HCT116 (cell line): ENCODE data around the gene TSPEAR. TPM values are rescaled to one million over a fixed set of nuclear protein-coding genes. Genes with fewer than 3 reads are reported as not detected.

Experiments
- ATAC-seq: fragments of 200-7000 bp; cut with Tn5 transposase; 2 replicates; pipeline ENCODE4 v1.9.1; 2020; ENCODE audit warnings: mild to moderate bottlenecking, moderate library complexity
- BruUV-seq: library from RNA; stranded (reverse); fragments of 400-500 nt; replicated peaks from 2 replicates; lab custom pipeline; 2021; lab: Mats Ljungman, UMichigan
- CTCF ChIA-PET: fragments of 300-600 bp; sonication (Branson Sonifier 250); formaldehyde crosslinking; loops from one replicate; lab custom pipeline; 2021; ENCODE audit warnings: antibody characterized with exemption; lab: Charles Lee
- POLR2A ChIA-PET: fragments of 300-600, 350-600 bp; sonication (Branson Sonifier 250); formaldehyde crosslinking; loops from one replicate; lab custom pipeline; 2021; ENCODE audit warnings: antibody characterized with exemption; lab: Charles Lee
- RAD21 ChIA-PET, 2 experiments: fragments of 300-600 bp; sonication (Branson Sonifier 250); formaldehyde crosslinking; loops; one replicate each; lab custom pipeline; 2023; ENCODE audit warnings: low total read pairs in 2 of 2; ENCODE audit not compliant: uncharacterized antibody in 2 of 2, unreplicated experiment in 2 of 2, low non-redundant PET in 1 of 2; lab: Charles Lee
- DNase-seq: peaks from one replicate; pipeline ENCODE4 v3.0.0-alpha.2; 2010; ENCODE audit warnings: low read depth, low spot score
- H2AFZ ChIP-seq: fragments of 200-600 bp; shearing (Covaris generic), sonication (generic); 2 replicates; pipeline ENCODE4 v1.6.1; 2017; ENCODE audit warnings: low read depth, mixed run types, mixed read lengths, antibody characterized with exemption, low read length; ENCODE audit not compliant: poor library complexity, severe bottlenecking
- H3K27ac ChIP-seq: 2 replicates; pipeline ENCODE4 v1.5.1; 2012; ENCODE audit warnings: low read depth, low read length
- H3K27me3 ChIP-seq: fragments of 200-600 bp; sonication (generic); 2 replicates; pipeline ENCODE4 v1.6.1; 2016; ENCODE audit warnings: mixed run types, low read length, mixed read lengths; ENCODE audit not compliant: insufficient read depth
- H3K36me3 ChIP-seq, 2 experiments: fragments of 200-500 bp in 1 of 2; fragments of 200-600 bp in 1 of 2; sonication (Bioruptor generic) in 1 of 2; sonication (generic) in 1 of 2; 2 replicates each; pipeline versions ENCODE4 v1.5.1 to v1.6.1; 2014 to 2016; ENCODE audit warnings: low read length in 2 of 2, inconsistent platforms in 1 of 2, mixed read lengths in 1 of 2, mixed run types in 1 of 2; ENCODE audit not compliant: insufficient read depth in 2 of 2, control insufficient read depth in 1 of 2
- H3K4me1 ChIP-seq, 2 experiments: fragments of 200-600 bp in 1 of 2; sonication (generic) in 1 of 2; 2 replicates each; pipeline versions ENCODE4 v1.5.1 to v1.6.1; 2012 to 2017; ENCODE audit warnings: low read length in 2 of 2, inconsistent platforms in 1 of 2, mild to moderate bottlenecking in 1 of 2, mixed read lengths in 1 of 2, mixed run types in 1 of 2, moderate library complexity in 1 of 2; ENCODE audit not compliant: insufficient read depth in 2 of 2, control insufficient read depth in 1 of 2
- H3K4me2 ChIP-seq: fragments of 200-600 bp; sonication (generic); 2 replicates; pipeline ENCODE4 v1.6.1; 2017; ENCODE audit warnings: mixed run types, low read length, mixed read lengths
- H3K4me3 ChIP-seq, 2 experiments: fragments of 200-600 bp in 1 of 2; sonication (generic) in 1 of 2; replicated peaks in 1 of 2; 2 replicates each; pipeline ENCODE4 v1.5.1; 2011 to 2016; ENCODE audit warnings: low read length in 2 of 2, control low read depth in 1 of 2, low read depth in 1 of 2, mild to moderate bottlenecking in 1 of 2, mixed read lengths in 1 of 2, mixed run types in 1 of 2
- H3K79me2 ChIP-seq: fragments of 200-600 bp; sonication (generic); 2 replicates; pipeline ENCODE4 v1.6.1; 2017; ENCODE audit warnings: mild to moderate bottlenecking, mixed run types, low read length, moderate library complexity, mixed read lengths; ENCODE audit not compliant: insufficient read depth
- H3K9ac ChIP-seq: fragments of 200-600 bp; sonication (generic); 2 replicates; pipeline ENCODE4 v1.6.1; 2016; ENCODE audit warnings: low read length, mixed read lengths
- H3K9me2 ChIP-seq: fragments of 200-600 bp; sonication (generic), shearing (Covaris generic); 2 replicates; pipeline ENCODE4 v1.6.1; 2017; ENCODE audit warnings: mixed run types, mild to moderate bottlenecking, moderate library complexity; ENCODE audit not compliant: insufficient read depth
- H3K9me3 ChIP-seq, 2 experiments: fragments of 200-500 bp in 1 of 2; fragments of 200-600 bp in 1 of 2; sonication (Bioruptor generic) in 1 of 2; sonication (generic) in 1 of 2; 2 replicates each; pipeline ENCODE4 v1.6.1; 2014 to 2017; ENCODE audit warnings: low read length in 2 of 2, mixed read lengths in 2 of 2, inconsistent platforms in 1 of 2, low read depth in 1 of 2, mild to moderate bottlenecking in 1 of 2, mixed run types in 1 of 2, moderate library complexity in 1 of 2; ENCODE audit not compliant: control insufficient read depth in 1 of 2, insufficient read depth in 1 of 2
- H4K20me1 ChIP-seq: fragments of 200-600 bp; sonication (generic), shearing (Covaris generic); 2 replicates; pipeline ENCODE4 v1.6.1; 2017; ENCODE audit warnings: mixed run types, mild to moderate bottlenecking, moderate library complexity; ENCODE audit not compliant: insufficient read depth
- ATF3 ChIP-seq: IDR thresholded peaks from 2 replicates; pipeline ENCODE4 v1.6.1; 2012
- CBX3 ChIP-seq: IDR thresholded peaks from 2 replicates; pipeline ENCODE4 v1.6.1; 2012; ENCODE audit warnings: low read depth
- CEBPB ChIP-seq: IDR thresholded peaks from 2 replicates; pipeline ENCODE4 v1.6.1; 2012; ENCODE audit warnings: low read depth
- CTCF ChIP-seq, 3 experiments: fragments of 200-600 bp in 1 of 3; sonication (generic) in 1 of 3; IDR thresholded peaks in 2 of 3; conservative IDR thresholded peaks in 1 of 3; 2 replicates each; pipeline ENCODE4 v1.5.1; 2012 to 2017; ENCODE audit warnings: low read depth in 2 of 3, low read length in 2 of 3, antibody characterized with exemption in 1 of 3, borderline replicate concordance in 1 of 3, control low read depth in 1 of 3, mild to moderate bottlenecking in 1 of 3, mixed read lengths in 1 of 3, mixed run types in 1 of 3, moderate library complexity in 1 of 3; ENCODE audit not compliant: insufficient read depth in 1 of 3
- EZH2phosphoT487 ChIP-seq: fragments of 200-600 bp; IDR thresholded peaks from 2 replicates; pipeline ENCODE4 v1.6.1; 2018; ENCODE audit warnings: antibody characterized with exemption, borderline replicate concordance
- JUND ChIP-seq: IDR thresholded peaks from 2 replicates; pipeline ENCODE4 v1.6.1; 2012
- MAX ChIP-seq: IDR thresholded peaks from 2 replicates; pipeline ENCODE4 v1.6.1; 2012
- POLR2A ChIP-seq: IDR thresholded peaks from 2 replicates; pipeline ENCODE4 v1.7.0; 2011; ENCODE audit warnings: borderline replicate concordance; ENCODE audit not compliant: insufficient read depth, insufficient read length; ENCODE audit errors: extremely low read depth
- POLR2AphosphoS5 ChIP-seq: IDR thresholded peaks from 2 replicates; pipeline ENCODE4 v1.6.1; 2011; ENCODE audit warnings: mild to moderate bottlenecking, low read depth, low read length, moderate library complexity
- SIN3A ChIP-seq: IDR thresholded peaks from 2 replicates; pipeline ENCODE4 v1.6.1; 2012; ENCODE audit warnings: low read depth
- SP1 ChIP-seq: IDR thresholded peaks from 2 replicates; pipeline ENCODE4 v1.6.1; 2012; ENCODE audit warnings: low read depth
- YY1 ChIP-seq: IDR thresholded peaks from 2 replicates; pipeline ENCODE4 v1.6.1; 2011; ENCODE audit warnings: low read length, low read depth, moderate library complexity, mild to moderate bottlenecking; ENCODE audit not compliant: insufficient replicate concordance; ENCODE audit errors: extremely low read depth
- ZBTB33 ChIP-seq: IDR thresholded peaks from 2 replicates; pipeline ENCODE4 v1.6.1; 2011; ENCODE audit warnings: mild to moderate bottlenecking, low read length, moderate library complexity; ENCODE audit not compliant: insufficient replicate concordance; ENCODE audit errors: extremely low read depth
- intact Hi-C: fragments of 100-400 bp; cut with micrococcal nuclease; formaldehyde crosslinking; loops from 2 replicates; pipeline ENCODE4 v1.10.0; 2022
- total RNA-seq: library from RNA; stranded (reverse); gene quantifications from one replicate; pipeline ENCODE4 v1.2.1, GENCODE V29; 2021; ENCODE audit not compliant: unreplicated experiment

Gene TSPEAR
- total RNA-seq, 1 experiment from 2014 or later: not detected

GRCh38 chr21:44692798-44693512 is 18.4 kb downstream of the TSPEAR start:
- no peaks in the 10 kb centered on the region for H3K9me2 ChIP-seq
- no peak overlapping the region for H3K4me3 ChIP-seq
- no TSS peak for BruUV-seq
- RAD21 ChIA-PET: no interaction called here
- CTCF ChIA-PET: no interaction called here
- no peaks in the 10 kb centered on the region for H3K27me3 ChIP-seq
- no peak overlapping the region for H3K27ac ChIP-seq
- no peaks in the 10 kb centered on the region for H4K20me1 ChIP-seq
- H3K36me3 ChIP-seq: no peaks in the 10 kb centered on the region
- no peak overlapping the region for H3K9ac ChIP-seq
- DNase-seq: no peak
- no peaks in the 10 kb centered on the region for H3K4me1 ChIP-seq
- H3K9me3 ChIP-seq: peaks cover 4 to 14% of the 10 kb centered on the region in 2 experiments; a peak in 2 of 4 replicates
- no peak overlapping the region for H3K4me2 ChIP-seq
- H3K79me2 ChIP-seq: no peaks in the 10 kb centered on the region
- no peak overlapping the region for H2AFZ ChIP-seq
- POLR2A ChIA-PET: no interaction called here
- no peak for ATAC-seq
- TF ChIP-seq SIN3A: no peak
- TF ChIP-seq YY1: no peak
- TF ChIP-seq SP1: no peak
- no peak for TF ChIP-seq ATF3
- TF ChIP-seq EZH2phosphoT487: no peak
- no peak for TF ChIP-seq CTCF (IDR thresholded peaks at IDR 0.05 in 2 of 3, conservative IDR thresholded peaks at IDR 0.05 in 1 of 3; ENCODE audit: borderline replicate concordance in 1 of 3, insufficient read depth in 1 of 3, low read depth in 2 of 3, low read length in 2 of 3)
- no peak for TF ChIP-seq POLR2AphosphoS5
- TF ChIP-seq JUND: no peak
- no peak for TF ChIP-seq POLR2A
- TF ChIP-seq MAX: no peak
- no peak for TF ChIP-seq ZBTB33
- no peak for TF ChIP-seq CEBPB
- TF ChIP-seq CBX3: no peak
- TF ChIP-seq, all 23 proteins: peak for 0
- intact Hi-C loops: no loop called here
